Spleen (tissue), 7 donors: Measurements from ENCODE around the gene IFNA6.

ENCODE experiments used
- POLR2A ChIP-seq, 3 donors: fragments of 450-650 bp; IDR thresholded peaks; one replicate each; pipeline ENCODE4 v1.5.1; 2017; ENCODE audit warnings: antibody characterized with exemption in 3 of 3, mild to moderate bottlenecking in 1 of 3
- POLR2AphosphoS5 ChIP-seq, 3 donors: sonication (generic); formaldehyde crosslinking; IDR thresholded peaks; one replicate each; pipeline ENCODE4 v1.5.1; 2017; ENCODE audit warnings: antibody characterized with exemption in 3 of 3
- TF ChIP-seq, protein P1 (sequence below), 11 experiments: fragments of 200-600 bp in 7 of 11; fragments of 450-650 bp in 4 of 11; sonication (generic) in 4 of 11; IDR thresholded peaks in 8 of 11; conservative IDR thresholded peaks in 3 of 11; 1 replicate in 7 of 11; 2 replicates in 4 of 11; pipeline versions ENCODE4 v1.4.0 to v1.8.0; 2016 to 2021; ENCODE audit warnings: antibody characterized with exemption in 11 of 11, inconsistent platforms in 4 of 11, mild to moderate bottlenecking in 1 of 11
- donor health status: DM: no; HTN: no; CAD: no; lungs with moderate emphysema.
- donor health status: DM: no; HTN: no; CAD: no.
- donor health status: DM: no; HTN: no; CAD: no.

GRCh38 chr9:21311889-21312288 is 38.8 kb downstream of the IFNA6 start:
- TF ChIP-seq, protein P1, sequence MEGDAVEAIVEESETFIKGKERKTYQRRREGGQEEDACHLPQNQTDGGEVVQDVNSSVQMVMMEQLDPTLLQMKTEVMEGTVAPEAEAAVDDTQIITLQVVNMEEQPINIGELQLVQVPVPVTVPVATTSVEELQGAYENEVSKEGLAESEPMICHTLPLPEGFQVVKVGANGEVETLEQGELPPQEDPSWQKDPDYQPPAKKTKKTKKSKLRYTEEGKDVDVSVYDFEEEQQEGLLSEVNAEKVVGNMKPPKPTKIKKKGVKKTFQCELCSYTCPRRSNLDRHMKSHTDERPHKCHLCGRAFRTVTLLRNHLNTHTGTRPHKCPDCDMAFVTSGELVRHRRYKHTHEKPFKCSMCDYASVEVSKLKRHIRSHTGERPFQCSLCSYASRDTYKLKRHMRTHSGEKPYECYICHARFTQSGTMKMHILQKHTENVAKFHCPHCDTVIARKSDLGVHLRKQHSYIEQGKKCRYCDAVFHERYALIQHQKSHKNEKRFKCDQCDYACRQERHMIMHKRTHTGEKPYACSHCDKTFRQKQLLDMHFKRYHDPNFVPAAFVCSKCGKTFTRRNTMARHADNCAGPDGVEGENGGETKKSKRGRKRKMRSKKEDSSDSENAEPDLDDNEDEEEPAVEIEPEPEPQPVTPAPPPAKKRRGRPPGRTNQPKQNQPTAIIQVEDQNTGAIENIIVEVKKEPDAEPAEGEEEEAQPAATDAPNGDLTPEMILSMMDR (IDR thresholded peaks at IDR 0.05 in 8 of 11, conservative IDR thresholded peaks at IDR 0.05 in 3 of 11): no peak
- TF ChIP-seq POLR2A (IDR thresholded peaks at IDR 0.05) (no peak), POLR2AphosphoS5 (IDR thresholded peaks at IDR 0.05) (no peak)
